NT2/D1 (cell line): ENCODE results near the gene RP9.

ENCODE experiments used
- DNase-seq: peaks from one replicate; pipeline ENCODE4 v3.0.0-alpha.2; 2011; ENCODE audit warnings: low read depth, low spot score
- H3K27me3 ChIP-seq: 2 replicates; pipeline ENCODE4 v1.6.0; 2011; ENCODE audit warnings: mild to moderate bottlenecking; ENCODE audit not compliant: insufficient read length, insufficient read depth
- H3K36me3 ChIP-seq: 2 replicates; pipeline ENCODE4 v1.6.1; 2011; ENCODE audit warnings: mild to moderate bottlenecking, low read length, mixed read lengths; ENCODE audit not compliant: insufficient read depth, insufficient read length
- H3K4me1 ChIP-seq: 2 replicates; pipeline ENCODE4 v1.5.1; 2011; ENCODE audit not compliant: insufficient read depth, insufficient read length
- H3K4me3 ChIP-seq: 2 replicates; pipeline ENCODE4 v1.5.1; 2011; ENCODE audit warnings: low read depth; ENCODE audit not compliant: insufficient read length
- H3K9ac ChIP-seq: 2 replicates; pipeline ENCODE4 v1.6.0; 2011; ENCODE audit warnings: low read depth; ENCODE audit not compliant: insufficient read length
- H3K9me3 ChIP-seq: 2 replicates; pipeline ENCODE4 v1.5.1; 2011; ENCODE audit warnings: mild to moderate bottlenecking, low read length; ENCODE audit not compliant: insufficient read depth
- SUZ12 ChIP-seq: IDR thresholded peaks from 2 replicates; pipeline ENCODE4 v1.6.1; 2011; ENCODE audit not compliant: insufficient read length, insufficient read depth; ENCODE audit errors: extremely low read depth
- YY1 ChIP-seq: IDR thresholded peaks from 2 replicates; pipeline ENCODE4 v1.6.1; 2011; ENCODE audit not compliant: insufficient read length, insufficient read depth
- ZNF274 ChIP-seq: IDR thresholded peaks from 2 replicates; pipeline ENCODE4 v1.6.1; 2011; ENCODE audit warnings: mild to moderate bottlenecking, low read depth, low read length

RP9 gene

DNA sequence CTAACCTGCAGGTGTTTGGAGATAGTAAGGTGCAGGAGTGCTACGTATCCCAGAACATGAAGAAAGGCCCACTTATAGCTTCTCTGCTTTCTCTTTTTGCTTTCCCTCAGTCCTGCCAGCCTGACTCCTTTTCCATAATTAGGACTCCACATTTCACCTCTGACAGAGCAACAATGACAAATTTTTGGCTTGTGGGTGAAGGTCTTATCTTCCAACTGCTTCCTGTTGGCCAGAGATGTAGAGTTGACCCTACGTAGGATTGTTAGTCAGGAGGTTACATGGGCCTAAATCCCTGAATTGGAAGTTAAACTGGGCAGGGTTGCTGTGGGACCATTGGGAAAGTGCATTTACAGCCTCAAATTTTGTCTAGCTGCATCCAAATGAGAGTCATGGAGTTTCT lies 21.3 kb downstream of the RP9 start:
- Histone ChIP-seq H3K4me1 (no peaks in the 10 kb centered on the region), H3K27me3 (no peaks in the 10 kb centered on the region), H3K4me3 (no peak overlapping the region), H3K36me3 (peaks cover under 1% of the 10 kb centered on the region), H3K9me3 (no peaks in the 10 kb centered on the region; the same call in 1 of the 2 replicates), H3K9ac (no peak overlapping the region)
- TF ChIP-seq ZNF274 (no peak), SUZ12 (no peak), YY1 (no peak)
- DNase-seq, result no peak

DNA sequence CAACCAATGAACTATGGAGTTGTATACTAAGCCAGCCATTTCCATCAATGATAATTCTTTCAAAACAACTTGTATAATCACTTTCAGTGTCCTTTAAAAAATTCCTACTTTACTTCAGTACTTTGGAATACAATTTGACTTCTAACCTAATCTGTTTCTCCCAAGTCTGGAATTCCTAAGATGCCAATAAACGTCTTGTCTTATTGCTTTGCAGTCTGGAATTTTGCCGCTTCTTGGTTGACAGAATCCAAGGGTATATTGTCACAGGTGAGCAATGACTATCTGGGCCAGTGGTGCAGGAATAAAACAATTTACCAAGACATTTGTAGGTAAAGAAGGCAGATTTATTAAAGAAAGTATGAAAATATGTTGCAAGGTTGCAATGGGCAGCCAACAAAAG lies 21.8 kb downstream of the RP9 start:
- no peaks in the 10 kb centered on the region; the same call in 1 of the 2 replicates for H3K9me3 ChIP-seq
- no peak for DNase-seq
- H3K36me3 ChIP-seq, result no peaks in the 10 kb centered on the region
- no peak for TF ChIP-seq ZNF274
- TF ChIP-seq YY1, result no peak
- TF ChIP-seq SUZ12, result no peak
- no peaks in the 10 kb centered on the region for H3K4me1 ChIP-seq
- no peak overlapping the region for H3K4me3 ChIP-seq
- H3K27me3 ChIP-seq, result no peaks in the 10 kb centered on the region
- H3K9ac ChIP-seq, result no peak overlapping the region

DNA sequence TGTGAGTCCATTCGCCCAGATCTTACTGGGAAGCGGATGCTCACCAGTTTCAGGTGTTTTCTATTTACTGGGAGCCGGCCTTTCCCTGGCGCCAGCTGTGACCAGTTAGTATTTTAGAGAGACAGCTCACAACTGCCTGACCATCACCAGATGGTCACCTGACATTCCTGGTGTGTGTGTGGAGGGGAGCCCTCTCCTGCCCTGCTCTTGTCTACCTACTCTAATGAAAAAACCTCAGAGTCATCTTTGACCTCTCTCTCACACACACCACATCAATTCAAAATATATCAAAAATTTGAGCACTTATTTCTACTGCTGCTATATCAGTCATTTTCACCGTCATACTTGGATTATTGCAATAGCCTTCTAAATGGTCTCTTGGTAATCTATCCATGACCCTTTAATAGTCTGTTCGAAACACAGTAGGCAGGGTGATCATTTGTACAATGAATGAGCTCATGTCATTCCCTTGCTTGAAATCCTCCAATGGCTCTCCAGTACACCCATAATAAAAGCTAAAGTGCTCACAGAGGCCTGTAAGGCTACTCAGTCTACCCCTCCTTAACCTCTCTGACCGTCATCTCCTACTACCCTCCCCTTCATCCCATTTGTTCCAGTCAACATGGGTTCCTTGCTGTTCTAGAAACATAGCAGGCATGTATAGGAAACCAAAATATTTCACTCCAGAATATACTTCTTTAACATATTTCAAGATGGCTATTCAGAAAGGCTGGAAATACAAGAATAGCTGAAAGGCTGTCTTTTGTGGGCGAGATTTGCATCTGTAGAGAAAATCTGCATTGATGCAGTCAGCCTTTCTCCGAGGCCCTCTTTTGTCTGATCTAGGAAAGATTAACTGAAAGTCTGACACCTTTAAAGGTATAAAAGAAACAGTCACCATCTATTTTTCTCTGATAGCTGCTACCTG lies 29.2 kb downstream of the RP9 start:
- no peaks in the 10 kb centered on the region for H3K36me3 ChIP-seq
- TF ChIP-seq ZNF274, result no peak
- TF ChIP-seq YY1, result no peak
- no peak for TF ChIP-seq SUZ12
- H3K9me3 ChIP-seq, result no peaks in the 10 kb centered on the region
- H3K4me3 ChIP-seq, result no peak overlapping the region
- peak; percentile 15 for DNase-seq
- H3K4me1 ChIP-seq, result no peaks in the 10 kb centered on the region
- H3K9ac ChIP-seq, result no peak overlapping the region
- H3K27me3 ChIP-seq, result no peaks in the 10 kb centered on the region

DNA sequence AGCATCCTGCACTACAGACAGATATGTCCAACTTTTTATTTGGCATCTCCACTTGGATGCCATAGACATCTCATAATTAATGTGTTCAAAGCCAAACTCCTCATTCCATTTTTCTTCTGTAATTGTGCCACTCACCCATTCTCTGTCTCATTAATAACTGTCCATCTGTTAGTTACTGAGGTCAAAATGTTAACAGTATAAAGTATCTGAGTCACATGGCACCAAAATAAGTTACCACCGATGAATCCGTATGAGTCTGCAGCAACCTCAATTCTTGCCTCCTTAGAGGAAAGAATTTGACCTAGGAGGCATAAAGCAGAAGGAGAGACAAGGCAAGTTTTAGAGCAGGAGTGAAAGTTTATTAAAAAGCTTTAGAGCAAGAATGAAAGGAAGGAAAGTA lies 30.1 kb downstream of the RP9 start:
- Histone ChIP-seq H3K27me3 (no peaks in the 10 kb centered on the region), H3K9ac (no peak overlapping the region), H3K9me3 (no peaks in the 10 kb centered on the region), H3K4me1 (no peaks in the 10 kb centered on the region), H3K36me3 (no peaks in the 10 kb centered on the region), H3K4me3 (no peak overlapping the region)
- no peak for DNase-seq
- TF ChIP-seq ZNF274, result no peak
- TF ChIP-seq SUZ12, result no peak
- no peak for TF ChIP-seq YY1

DNA sequence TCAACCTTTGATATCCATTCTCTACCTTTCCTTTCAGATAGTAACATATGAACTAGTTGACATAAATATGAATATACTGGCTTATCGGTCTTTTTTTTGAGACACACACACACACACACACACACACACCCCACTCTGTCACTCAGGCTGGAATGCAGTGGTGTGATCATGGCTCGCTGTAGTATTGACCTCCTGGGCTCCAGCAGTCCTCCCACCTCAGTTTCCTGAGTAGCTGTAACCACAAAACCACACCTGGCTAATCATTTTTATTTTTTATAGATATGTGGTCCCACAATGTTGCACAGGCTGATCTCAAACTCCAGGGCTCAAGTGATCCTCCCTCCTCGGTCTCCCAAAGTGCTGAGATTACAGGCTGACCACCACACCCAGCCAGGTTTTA lies 32.5 kb downstream of the RP9 start:
- H3K4me3 ChIP-seq, result no peak overlapping the region
- no peaks in the 10 kb centered on the region for H3K4me1 ChIP-seq
- no peaks in the 10 kb centered on the region for H3K27me3 ChIP-seq
- H3K36me3 ChIP-seq, result no peaks in the 10 kb centered on the region
- H3K9me3 ChIP-seq, result peaks cover 5% of the 10 kb centered on the region; the same call in 1 of the 2 replicates
- no peak overlapping the region for H3K9ac ChIP-seq
- DNase-seq, result no peak
- no peak for TF ChIP-seq ZNF274
- no peak for TF ChIP-seq YY1
- TF ChIP-seq SUZ12, result no peak

DNA sequence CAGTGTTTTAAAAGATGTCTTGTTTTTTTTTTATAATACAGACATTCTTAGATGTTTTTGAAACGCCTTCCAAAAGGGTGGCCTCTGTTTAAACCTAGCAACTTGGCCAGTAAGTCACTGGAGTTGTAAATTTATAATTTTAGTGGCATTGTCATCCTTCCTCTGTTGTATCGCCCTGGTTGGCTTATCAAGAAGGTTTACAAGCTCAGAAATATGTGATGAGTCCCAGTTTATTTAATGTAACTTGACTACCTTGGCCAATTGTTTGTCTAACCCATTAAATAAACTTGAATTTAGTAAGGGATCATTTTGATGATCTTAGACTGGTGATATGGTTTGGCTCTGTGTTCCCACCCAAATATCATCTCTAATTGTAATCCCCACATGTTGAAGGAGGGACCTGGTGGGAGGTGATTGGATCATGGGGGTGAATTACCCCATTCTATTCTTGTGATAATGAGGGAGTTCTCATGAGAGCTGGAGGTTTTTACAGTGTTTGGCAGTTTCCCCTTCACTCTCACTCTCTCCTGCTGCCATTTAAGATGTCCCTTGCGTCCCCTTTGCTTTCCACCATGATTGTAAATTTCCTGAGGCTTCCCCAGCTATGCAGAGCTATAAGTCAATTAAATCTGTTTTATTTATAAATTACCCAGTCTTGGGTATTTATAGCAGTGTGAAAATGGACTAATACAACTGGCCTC lies 33.2 kb downstream of the RP9 start:
- TF ChIP-seq YY1 (no peak), SUZ12 (no peak), ZNF274 (no peak)
- Histone ChIP-seq H3K4me3 (no peak overlapping the region), H3K36me3 (no peaks in the 10 kb centered on the region), H3K9me3 (peaks cover 12% of the 10 kb centered on the region; the same call in 1 of the 2 replicates), H3K4me1 (no peaks in the 10 kb centered on the region), H3K27me3 (no peaks in the 10 kb centered on the region), H3K9ac (no peak overlapping the region)
- no peak for DNase-seq

DNA sequence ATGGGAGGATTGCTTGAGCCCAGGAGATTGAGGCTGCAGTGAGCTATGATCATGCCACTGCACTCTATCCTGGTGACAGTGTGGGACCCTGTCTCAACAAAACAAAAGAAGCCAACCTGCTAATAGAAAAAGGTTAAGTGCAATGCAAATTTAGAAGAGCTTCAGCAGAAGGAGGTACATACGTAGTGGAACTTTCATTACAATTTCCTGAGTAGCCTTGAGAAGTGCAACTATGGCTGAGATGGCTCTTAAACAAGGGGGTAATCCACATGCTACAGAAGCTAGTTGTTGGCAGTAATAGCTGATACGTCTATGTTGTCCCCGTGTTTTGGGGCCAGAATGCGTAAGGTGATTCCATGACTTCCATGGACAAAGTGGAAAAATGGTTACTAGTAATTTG lies 36.0 kb downstream of the RP9 start:
- Histone ChIP-seq H3K27me3 (no peaks in the 10 kb centered on the region), H3K9ac (no peak overlapping the region), H3K4me3 (no peak overlapping the region), H3K4me1 (no peaks in the 10 kb centered on the region), H3K36me3 (no peaks in the 10 kb centered on the region), H3K9me3 (peaks cover 33% of the 10 kb centered on the region)
- TF ChIP-seq ZNF274 (no peak), YY1 (no peak), SUZ12 (no peak)
- DNase-seq, result no peak
